Left hindlimb (tissue), 1 donor: ENCODE data around the gene PCDHGB2.
"Not testable (repeated sequence)": the region's sequence is repeated elsewhere in the genome, so short reads cannot be mapped to it uniquely, and the experiment has no call there.

ENCODE experiments used
- DNase-seq: peaks from one replicate; pipeline ENCODE4 v3.0.0-alpha.2; 2018

Gene PCDHGB2

GRCh38 chr5:141387557-141388311, 27.9 kb downstream of the PCDHGB2 start, which contains the start of gene PCDHGB4:
TSS of gene PCDHGB4 (plus strand) at chr5:141387698. CDS start at chr5:141387885, 187 bp downstream.
- DNase-seq = not testable (repeated sequence)

GRCh38 chr5:141388661-141389060, 28.9 kb downstream of the PCDHGB2 start:
- DNase-seq = no peak

- no peak for DNase-seq
Measured at GRCh38 chr5:141389153-141390042, 29.6 kb downstream of the PCDHGB2 start.

DNA sequence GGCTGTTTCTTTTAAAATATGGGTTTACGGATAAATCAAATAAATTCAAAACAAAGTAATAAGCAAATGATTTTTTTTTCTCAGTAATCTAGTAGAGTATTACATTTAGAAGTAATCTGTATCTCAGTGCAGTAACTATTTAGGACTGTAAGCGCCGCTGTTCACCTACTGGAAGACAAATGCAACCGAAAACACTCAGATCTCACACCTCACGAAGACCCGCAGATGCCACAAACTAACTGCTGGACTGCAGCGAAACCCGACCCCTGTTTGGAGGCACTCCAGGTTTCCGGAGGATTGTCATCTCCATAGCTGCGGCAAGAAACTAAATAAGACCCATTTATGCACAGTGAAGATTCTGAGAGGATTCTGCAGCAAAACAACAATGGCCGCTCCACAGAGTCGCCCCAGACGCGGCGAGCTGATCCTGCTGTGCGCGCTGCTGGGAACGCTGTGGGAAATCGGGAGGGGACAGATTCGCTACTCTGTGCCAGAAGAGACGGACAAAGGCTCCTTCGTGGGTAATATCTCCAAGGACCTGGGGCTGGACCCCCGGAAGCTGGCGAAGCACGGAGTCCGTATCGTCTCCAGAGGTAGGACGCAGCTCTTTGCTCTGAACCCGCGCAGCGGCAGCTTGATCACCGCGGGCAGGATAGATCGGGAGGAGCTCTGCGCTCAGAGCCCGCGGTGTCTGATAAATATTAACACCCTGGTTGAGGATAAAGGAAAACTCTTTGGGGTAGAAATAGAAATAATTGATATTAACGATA, 32.8 kb downstream of the PCDHGB2 start, which contains the start of gene PCDHGA8:
Gene PCDHGA8 (plus strand): TSS at position 205 of the 770 bp plus-strand sequence. CDS start 181 bp downstream, at position 386.
- DNase-seq = no peak

- DNase-seq = no peak
Measured at GRCh38 chr5:141393267-141393666, 33.5 kb downstream of the PCDHGB2 start.

- not testable (repeated sequence) for DNase-seq
Measured at GRCh38 chr5:141394401-141395187, 34.8 kb downstream of the PCDHGB2 start.

DNA sequence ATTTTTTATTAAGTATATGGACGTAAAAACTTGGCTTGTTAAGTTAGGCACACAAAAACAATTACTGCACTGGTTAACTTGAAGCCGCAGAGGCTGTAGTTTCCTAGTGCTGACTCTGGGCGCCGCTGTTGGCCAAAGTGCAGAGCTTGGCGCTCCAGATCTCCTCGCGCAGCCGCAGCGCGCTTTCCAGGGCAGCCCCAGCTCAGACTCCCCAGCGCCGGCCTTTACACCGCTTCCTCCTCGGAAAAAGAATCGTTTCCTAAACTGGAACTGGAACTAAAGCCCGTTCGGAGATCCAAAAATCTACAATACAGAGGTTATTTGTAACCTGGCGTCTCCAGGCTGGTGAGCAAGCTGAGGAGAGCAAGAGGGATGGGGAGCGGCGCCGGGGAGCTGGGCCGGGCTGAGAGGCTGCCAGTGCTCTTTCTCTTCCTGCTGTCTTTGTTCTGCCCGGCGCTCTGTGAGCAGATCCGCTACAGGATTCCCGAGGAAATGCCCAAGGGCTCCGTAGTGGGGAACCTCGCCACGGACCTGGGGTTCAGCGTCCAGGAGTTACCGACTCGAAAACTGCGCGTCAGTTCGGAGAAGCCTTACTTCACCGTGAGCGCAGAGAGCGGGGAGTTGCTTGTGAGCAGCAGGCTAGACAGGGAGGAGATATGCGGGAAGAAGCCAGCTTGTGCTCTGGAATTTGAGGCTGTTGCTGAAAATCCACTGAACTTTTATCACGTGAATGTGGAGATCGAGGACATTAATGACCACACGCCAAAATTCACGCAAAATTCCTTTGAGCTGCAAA, 38.2 kb downstream of the PCDHGB2 start, which contains the start of gene PCDHGB5:
Gene PCDHGB5 (plus strand): TSS at position 192 of the 796 bp plus-strand sequence. CDS start 181 bp downstream, at position 373.
- DNase-seq = not testable (repeated sequence)

- no peak for DNase-seq
Measured at GRCh38 chr5:141398608-141399007, 38.8 kb downstream of the PCDHGB2 start.

GRCh38 chr5:141399555-141400258, 39.9 kb downstream of the PCDHGB2 start:
- DNase-seq = no peak

DNA sequence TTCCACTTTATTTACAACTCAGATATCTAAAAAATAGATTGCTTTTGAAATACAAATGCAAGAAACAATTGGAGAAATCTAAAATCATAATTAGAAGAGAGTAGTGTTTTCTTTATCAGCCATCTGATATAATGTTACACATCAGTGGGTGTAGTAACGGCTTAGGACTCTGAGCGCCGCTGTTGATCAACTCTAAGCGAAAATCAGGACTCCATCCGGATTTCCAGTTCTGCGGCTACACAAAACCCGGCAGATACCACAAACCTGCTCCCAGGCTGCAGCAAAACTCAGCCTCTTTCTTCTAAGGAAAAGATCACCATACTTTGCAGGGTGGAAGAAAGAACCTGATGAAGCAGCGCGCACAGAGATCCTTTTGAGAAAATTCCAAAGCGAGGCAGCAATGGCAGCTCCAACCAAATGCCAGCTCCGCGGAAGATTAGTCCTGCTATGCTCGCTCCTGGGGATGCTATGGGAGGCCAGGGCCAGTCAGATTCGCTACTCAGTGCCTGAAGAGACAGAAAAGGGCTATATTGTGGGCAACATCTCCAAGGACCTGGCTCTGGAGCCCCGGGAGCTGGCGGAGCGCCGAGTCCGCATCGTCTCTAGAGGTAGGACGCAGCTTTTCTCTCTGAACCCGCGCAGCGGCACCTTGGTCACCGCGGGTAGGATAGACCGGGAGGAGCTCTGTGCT, 42.9 kb downstream of the PCDHGB2 start, which contains the start of gene PCDHGA9:
Gene PCDHGA9 (plus strand): TSS at position 226 of the 691 bp plus-strand sequence. CDS start 175 bp downstream, at position 401.
- DNase-seq = peak; percentile 25

DNA sequence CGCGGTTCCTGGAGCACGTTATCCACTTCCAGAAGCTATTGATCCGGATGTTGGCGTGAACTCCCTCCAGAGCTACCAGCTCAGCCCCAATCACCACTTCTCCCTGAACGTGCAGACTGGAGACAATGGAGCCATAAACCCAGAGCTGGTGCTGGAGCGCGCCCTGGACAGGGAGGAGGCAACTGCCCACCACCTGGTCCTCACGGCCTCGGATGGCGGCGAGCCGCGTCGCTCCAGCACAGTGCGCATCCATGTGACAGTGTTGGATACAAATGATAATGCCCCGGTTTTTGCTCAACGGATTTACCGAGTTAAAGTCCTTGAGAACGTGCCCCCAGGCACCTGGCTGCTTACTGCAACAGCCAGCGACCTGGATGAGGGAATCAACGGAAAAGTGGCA, 43.6 kb downstream of the PCDHGB2 start:
- DNase-seq = no peak

- DNase-seq = not testable (repeated sequence)
Measured at GRCh38 chr5:141407790-141408505, 48.2 kb downstream of the PCDHGB2 start, which contains the start of gene PCDHGB6. TSS of gene PCDHGB6 (plus strand) at chr5:141408021. CDS start at chr5:141408203, 182 bp downstream.

- DNase-seq = no peak
Measured at GRCh38 chr5:141409598-141410306, 50.0 kb downstream of the PCDHGB2 start.

GRCh38 chr5:141411575-141411974, 51.8 kb downstream of the PCDHGB2 start:
- no peak for DNase-seq
